Measurements from ENCODE around the gene SPEG. TPM values are rescaled to one million over a fixed set of nuclear protein-coding genes. Genes with fewer than 3 reads are reported as not detected.
A peak's percentile ranks its signal among the peaks of the same experiment; 100 is the strongest.

Gene SPEG
- total and polyA plus RNA-seq, 3 experiments from 2014 or later, result 0.48 to 1.0 (median 0.94) TPM

DNA sequence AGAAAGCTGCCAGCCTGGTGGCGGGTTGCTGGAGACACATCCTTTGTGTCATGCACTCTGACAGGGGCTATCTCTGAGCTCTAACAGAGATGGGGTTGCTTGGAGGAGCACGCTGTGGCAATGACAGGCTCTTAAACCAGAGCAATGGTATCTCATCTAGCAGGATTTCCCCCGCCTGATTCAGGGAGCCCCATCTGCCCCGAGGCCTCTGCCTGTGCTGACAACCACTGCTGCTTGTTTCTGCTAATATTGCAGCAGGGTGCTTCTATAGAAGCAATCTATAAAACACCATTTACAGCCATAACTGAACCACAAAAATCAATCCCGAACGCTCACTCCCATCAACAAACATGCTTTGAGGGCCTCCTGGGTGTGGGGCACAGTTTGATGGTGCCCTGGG is 34.1 kb upstream of the SPEG start:
- no peaks in the 10 kb centered on the region for H3K36me3 Mint-ChIP-seq
- no peaks in the 10 kb centered on the region for H3K9me3 ChIP-seq (ENCODE audit: low read length)
- peaks cover 5 to 19% of the 10 kb centered on the region in 2 donors for H3K27me3 Mint-ChIP-seq
- no peak overlapping the region for H3K27ac ChIP-seq (ENCODE audit: low read depth, low read length)
- no peak overlapping the region for H3K4me3 ChIP-seq (ENCODE audit: low read length)
- no peak for DNase-seq
- peaks cover 5 to 13% (median 8%) of the 10 kb centered on the region in 3 donors for H3K4me1 Mint-ChIP-seq
- H3K4me1 ChIP-seq (ENCODE audit: insufficient read depth, low read length), result peaks cover 9% of the 10 kb centered on the region
- no peaks in the 10 kb centered on the region for H3K27me3 ChIP-seq (ENCODE audit: insufficient read depth, low read length, poor library complexity, severe bottlenecking)
- ChIA-PET POLR2A (no interaction called here), CTCF (interaction anchor here (6.3 kb wide), 1 partner anchor 128 kb away, joined by 77 read pairs; no protein-coding TSS in a partner anchor)
- no peaks in the 10 kb centered on the region for H3K36me3 ChIP-seq (ENCODE audit: insufficient read depth, low read length)
- no peak overlapping the region for H3K4me3 Mint-ChIP-seq
- no peak overlapping the region for H3K27ac Mint-ChIP-seq
- no peaks in the 10 kb centered on the region for H3K9me3 Mint-ChIP-seq

GRCh38 chr2:219401606-219402005 is 33.0 kb upstream of the SPEG start:
- Mint-ChIP-seq H3K4me3 (no peak overlapping the region), H3K9me3 (no peaks in the 10 kb centered on the region), H3K36me3 (no peaks in the 10 kb centered on the region), H3K27ac (no peak overlapping the region), H3K27me3 (peaks cover 4 to 24% of the 10 kb centered on the region in 2 donors), H3K4me1 (peaks cover 5 to 13% (median 8%) of the 10 kb centered on the region in 3 donors)
- POLR2A ChIA-PET, result no interaction called here
- Histone ChIP-seq H3K9me3 (ENCODE audit: low read length) (no peaks in the 10 kb centered on the region), H3K27me3 (ENCODE audit: insufficient read depth, low read length, poor library complexity, severe bottlenecking) (no peaks in the 10 kb centered on the region), H3K27ac (ENCODE audit: low read depth, low read length) (no peak overlapping the region), H3K4me1 (ENCODE audit: insufficient read depth, low read length) (peaks cover 9% of the 10 kb centered on the region), H3K36me3 (ENCODE audit: insufficient read depth, low read length) (no peaks in the 10 kb centered on the region), H3K4me3 (ENCODE audit: low read length) (no peak overlapping the region)
- DNase-seq, result no peak
- CTCF ChIA-PET, result interaction anchor here (1.6 to 6.3 kb wide), 5 partner anchors 10 to 127 kb away, joined by 4 to 77 read pairs (median 12); no protein-coding TSS in a partner anchor

DNA sequence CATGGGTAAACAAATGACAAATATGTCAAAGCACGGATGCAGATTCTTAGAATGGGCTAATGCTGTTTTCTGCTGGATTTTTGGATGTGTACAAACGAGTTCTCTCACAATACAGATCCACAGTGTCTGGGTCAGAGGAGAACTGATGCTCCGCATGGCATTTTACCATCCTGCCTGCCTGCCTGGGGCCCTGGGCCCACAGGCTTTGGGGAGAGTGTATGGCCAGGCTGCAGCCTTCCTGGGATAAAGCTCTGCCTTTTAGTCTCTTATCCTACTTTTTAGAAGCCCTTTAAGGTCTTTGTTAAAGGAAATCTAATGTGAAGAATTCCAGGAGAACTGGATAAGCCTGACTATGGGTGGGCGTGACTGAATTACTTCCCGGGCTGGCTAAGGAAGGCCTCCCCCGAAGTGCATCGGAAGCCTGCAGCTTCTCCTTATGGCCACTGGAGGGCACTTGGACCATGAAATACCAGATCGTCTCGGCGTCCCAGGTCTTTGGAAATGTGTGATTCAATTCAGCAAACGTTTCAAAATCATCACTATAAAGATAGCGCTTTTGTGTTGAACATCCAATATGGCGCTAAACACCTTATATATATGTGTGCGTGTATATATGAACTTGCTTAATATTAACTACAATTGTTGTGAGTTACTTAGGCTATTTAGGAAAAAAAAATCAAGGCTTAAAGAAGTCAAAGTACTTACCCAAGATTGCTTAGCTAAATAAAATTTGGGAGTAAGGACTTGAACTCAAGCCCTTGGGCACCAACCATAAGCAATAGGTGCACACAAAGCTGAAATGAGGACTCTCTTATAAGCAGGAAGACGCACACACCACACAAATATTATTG is 31.8 kb upstream of the SPEG start:
- DNase-seq, result peak; percentile 41 to 65 (median 48)
- no peak overlapping the region for H3K4me3 ChIP-seq (ENCODE audit: low read length)
- POLR2A ChIA-PET, result no interaction called here

DNA sequence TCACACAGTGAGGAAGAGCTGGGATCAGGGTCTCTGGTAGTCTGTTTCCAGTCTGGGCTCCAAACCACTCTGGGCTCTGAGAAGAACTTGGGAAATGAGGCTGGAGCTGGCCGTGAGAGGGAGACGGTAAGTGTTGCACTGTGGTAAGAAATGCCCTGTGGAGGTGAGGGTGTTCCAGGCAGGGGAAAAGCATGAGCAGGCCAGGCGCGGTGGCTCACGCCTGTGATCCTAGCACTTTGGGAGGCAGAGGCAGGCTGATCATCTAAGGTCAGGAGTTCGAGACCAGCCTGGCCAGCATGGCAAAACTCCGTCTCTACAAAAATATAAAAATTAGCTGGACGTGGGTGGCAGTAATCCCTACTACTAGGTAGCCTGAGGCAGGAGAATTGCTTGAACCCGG is 30.8 kb upstream of the SPEG start:
- peaks cover 4 to 24% of the 10 kb centered on the region in 2 donors for H3K27me3 Mint-ChIP-seq
- no peak overlapping the region for H3K4me3 Mint-ChIP-seq
- H3K4me3 ChIP-seq (ENCODE audit: low read length), result no peak overlapping the region
- H3K36me3 ChIP-seq (ENCODE audit: insufficient read depth, low read length), result no peaks in the 10 kb centered on the region
- ChIA-PET POLR2A (no interaction called here), CTCF (interaction anchor here (0.7 to 6.3 kb wide), 12 partner anchors 12 to 731 kb away, joined by 3 to 77 read pairs (median 4); partner anchors contain the start of gene GMPPA)
- H3K9me3 Mint-ChIP-seq, result no peaks in the 10 kb centered on the region
- H3K27ac ChIP-seq (ENCODE audit: low read depth, low read length), result no peak overlapping the region
- no peaks in the 10 kb centered on the region for H3K36me3 Mint-ChIP-seq
- no peak overlapping the region for H3K27ac Mint-ChIP-seq
- H3K9me3 ChIP-seq (ENCODE audit: low read length), result no peaks in the 10 kb centered on the region
- H3K4me1 ChIP-seq (ENCODE audit: insufficient read depth, low read length), result no peaks in the 10 kb centered on the region
- no peaks in the 10 kb centered on the region for H3K27me3 ChIP-seq (ENCODE audit: insufficient read depth, low read length, poor library complexity, severe bottlenecking)
- DNase-seq, result no peak
- H3K4me1 Mint-ChIP-seq, result peaks cover 0 to 5% (median 0%) of the 10 kb centered on the region in 3 donors

More for the DNA sequence above, 31.8 kb upstream of the SPEG start:
- Histone ChIP-seq H3K4me1 (ENCODE audit: insufficient read depth, low read length) (peaks cover under 1% of the 10 kb centered on the region), H3K9me3 (ENCODE audit: low read length) (no peaks in the 10 kb centered on the region), H3K27me3 (ENCODE audit: insufficient read depth, low read length, poor library complexity, severe bottlenecking) (no peaks in the 10 kb centered on the region), H3K27ac (ENCODE audit: low read depth, low read length) (no peak overlapping the region), H3K36me3 (ENCODE audit: insufficient read depth, low read length) (no peaks in the 10 kb centered on the region)
- Mint-ChIP-seq H3K4me3 (no peak overlapping the region), H3K27me3 (peaks cover 4 to 24% of the 10 kb centered on the region in 2 donors), H3K9me3 (no peaks in the 10 kb centered on the region), H3K36me3 (no peaks in the 10 kb centered on the region), H3K27ac (peak overlapping the region in 1 of 8 donors; percentile 21), H3K4me1 (peaks cover 0 to 5% (median 0%) of the 10 kb centered on the region in 3 donors)
- CTCF ChIA-PET, result interaction anchor here (0.7 to 6.3 kb wide), 17 partner anchors 10 to 730 kb away, joined by 3 to 77 read pairs (median 4); partner anchors contain the start of genes GMPPA and SPEG

GRCh38 chr2:219404291-219404910 is 30.2 kb upstream of the SPEG start:
- H3K27me3 Mint-ChIP-seq, result peaks cover 7 to 24% of the 10 kb centered on the region in 2 donors
- H3K4me3 ChIP-seq (ENCODE audit: low read length), result no peak overlapping the region
- no peaks in the 10 kb centered on the region for H3K27me3 ChIP-seq (ENCODE audit: insufficient read depth, low read length, poor library complexity, severe bottlenecking)
- H3K36me3 ChIP-seq (ENCODE audit: insufficient read depth, low read length), result no peaks in the 10 kb centered on the region
- no peaks in the 10 kb centered on the region for H3K9me3 ChIP-seq (ENCODE audit: low read length)
- DNase-seq, result no peak
- H3K36me3 Mint-ChIP-seq, result no peaks in the 10 kb centered on the region
- CTCF ChIA-PET, result interaction anchor here (0.8 to 6.3 kb wide), 6 partner anchors 16 to 137 kb away, joined by 3 to 77 read pairs (median 4); no protein-coding TSS in a partner anchor
- H3K27ac Mint-ChIP-seq, result no peak overlapping the region
- no peaks in the 10 kb centered on the region for H3K4me1 ChIP-seq (ENCODE audit: insufficient read depth, low read length)
- peaks cover 0 to 5% (median 0%) of the 10 kb centered on the region in 3 donors for H3K4me1 Mint-ChIP-seq
- H3K9me3 Mint-ChIP-seq, result no peaks in the 10 kb centered on the region
- no peak overlapping the region for H3K27ac ChIP-seq (ENCODE audit: low read depth, low read length)
- no peak overlapping the region for H3K4me3 Mint-ChIP-seq
- POLR2A ChIA-PET, result no interaction called here

- DNase-seq, result no peak
- ChIA-PET POLR2A (no interaction called here), CTCF (interaction anchor here (0.8 to 6.3 kb wide), 3 partner anchors 16 to 137 kb away, joined by 4 to 77 read pairs (median 10); no protein-coding TSS in a partner anchor)
- H3K4me1 Mint-ChIP-seq, result peaks cover 0 to 5% (median 0%) of the 10 kb centered on the region in 3 donors
- Histone ChIP-seq H3K27ac (ENCODE audit: low read depth, low read length) (no peak overlapping the region), H3K9me3 (ENCODE audit: low read length) (no peaks in the 10 kb centered on the region), H3K36me3 (ENCODE audit: insufficient read depth, low read length) (no peaks in the 10 kb centered on the region), H3K27me3 (ENCODE audit: insufficient read depth, low read length, poor library complexity, severe bottlenecking) (no peaks in the 10 kb centered on the region), H3K4me1 (ENCODE audit: insufficient read depth, low read length) (no peaks in the 10 kb centered on the region), H3K4me3 (ENCODE audit: low read length) (no peak overlapping the region)
- H3K27me3 Mint-ChIP-seq, result peaks cover 10 to 29% of the 10 kb centered on the region in 2 donors
- no peak overlapping the region for H3K4me3 Mint-ChIP-seq
- no peaks in the 10 kb centered on the region for H3K9me3 Mint-ChIP-seq
- no peaks in the 10 kb centered on the region for H3K36me3 Mint-ChIP-seq
- no peak overlapping the region for H3K27ac Mint-ChIP-seq
Observed at GRCh38 chr2:219404954-219405353, 29.7 kb upstream of the SPEG start.

- Mint-ChIP-seq H3K4me3 (no peak overlapping the region), H3K27ac (no peak overlapping the region), H3K36me3 (no peaks in the 10 kb centered on the region), H3K27me3 (peaks cover 10 to 27% of the 10 kb centered on the region in 2 donors), H3K4me1 (peaks cover 0 to 5% (median 0%) of the 10 kb centered on the region in 3 donors), H3K9me3 (no peaks in the 10 kb centered on the region)
- no peak for DNase-seq
- CTCF ChIA-PET, result interaction anchor here (1.8 to 6.3 kb wide), 2 partner anchors 17 to 124 kb away, joined by 10 to 77 read pairs; no protein-coding TSS in a partner anchor
- Histone ChIP-seq H3K27ac (ENCODE audit: low read depth, low read length) (no peak overlapping the region), H3K27me3 (ENCODE audit: insufficient read depth, low read length, poor library complexity, severe bottlenecking) (no peaks in the 10 kb centered on the region), H3K36me3 (ENCODE audit: insufficient read depth, low read length) (no peaks in the 10 kb centered on the region), H3K4me3 (ENCODE audit: low read length) (no peak overlapping the region), H3K9me3 (ENCODE audit: low read length) (no peaks in the 10 kb centered on the region), H3K4me1 (ENCODE audit: insufficient read depth, low read length) (no peaks in the 10 kb centered on the region)
- POLR2A ChIA-PET, result no interaction called here
Observed at GRCh38 chr2:219405451-219405850, 29.2 kb upstream of the SPEG start.

Measured in CD8-positive, alpha-beta memory T cell (primary cell).